Activated CD4-positive, CD25-positive, alpha-beta regulatory T cell treated with anti-CD3 and anti-CD28 coated beads, Interleukin-2, amount 50 U/mL, for 24 hours (primary cell): Measurements from ENCODE around the gene VASN.

Experiments
- ATAC-seq, 2 donors: fragments of 150-1000 bp; cut with Tn5 transposase; one replicate each; pipeline ENCODE4 v1.10.0; 2021; ENCODE audit warnings: mild to moderate bottlenecking in 1 of 2, moderate library complexity in 1 of 2

VASN gene

GRCh38 chr16:4404967-4405696, 33.5 kb downstream of the VASN start:
- no peak for ATAC-seq

GRCh38 chr16:4407543-4408322, 36.1 kb downstream of the VASN start:
- ATAC-seq: no peak

GRCh38 chr16:4408323-4408690, 36.7 kb downstream of the VASN start:
- ATAC-seq: no peak

- no peak for ATAC-seq
Observed at GRCh38 chr16:4409081-4409932, 37.7 kb downstream of the VASN start.

GRCh38 chr16:4410335-4411075, 38.9 kb downstream of the VASN start:
- ATAC-seq: no peak

- no peak for ATAC-seq
Observed at GRCh38 chr16:4411684-4412083, 40.0 kb downstream of the VASN start.

GRCh38 chr16:4412159-4412558, 40.5 kb downstream of the VASN start:
- no peak for ATAC-seq

GRCh38 chr16:4412854-4413253, 41.2 kb downstream of the VASN start:
- ATAC-seq: no peak

- ATAC-seq: peak; percentile 83
Observed at GRCh38 chr16:4414187-4414917, 42.7 kb downstream of the VASN start.

GRCh38 chr16:4415538-4416199, 44.0 kb downstream of the VASN start:
- ATAC-seq: peak; percentile 3 to 4

- peak; percentile 77 to 79 for ATAC-seq
Observed at GRCh38 chr16:4416200-4417032, 44.8 kb downstream of the VASN start, which contains the start of gene CORO7. CORO7 (minus strand) TSS chr16:4416596; CDS start chr16:4416518, 78 bp downstream.

- no peak for ATAC-seq
Observed at GRCh38 chr16:4419402-4419959, 47.8 kb downstream of the VASN start.

- ATAC-seq: no peak
Observed at GRCh38 chr16:4420505-4421105, 49.0 kb downstream of the VASN start.

- ATAC-seq: peak; percentile 93
Observed at GRCh38 chr16:4425378-4426020, 53.9 kb downstream of the VASN start, which contains the start of gene DNAJA3. DNAJA3 (plus strand) TSS chr16:4425868; CDS start chr16:4425882, 14 bp downstream.

GRCh38 chr16:4426021-4426684, 54.5 kb downstream of the VASN start:
- ATAC-seq: peak; percentile 39 to 47

- ATAC-seq: no peak
Observed at GRCh38 chr16:4426722-4427372, 55.2 kb downstream of the VASN start.

- no peak for ATAC-seq
Observed at GRCh38 chr16:4428500-4428899, 56.9 kb downstream of the VASN start.

GRCh38 chr16:4431023-4431422, 59.4 kb downstream of the VASN start:
- no peak for ATAC-seq
